Measurements from ENCODE around the gene EYS.

DNA sequence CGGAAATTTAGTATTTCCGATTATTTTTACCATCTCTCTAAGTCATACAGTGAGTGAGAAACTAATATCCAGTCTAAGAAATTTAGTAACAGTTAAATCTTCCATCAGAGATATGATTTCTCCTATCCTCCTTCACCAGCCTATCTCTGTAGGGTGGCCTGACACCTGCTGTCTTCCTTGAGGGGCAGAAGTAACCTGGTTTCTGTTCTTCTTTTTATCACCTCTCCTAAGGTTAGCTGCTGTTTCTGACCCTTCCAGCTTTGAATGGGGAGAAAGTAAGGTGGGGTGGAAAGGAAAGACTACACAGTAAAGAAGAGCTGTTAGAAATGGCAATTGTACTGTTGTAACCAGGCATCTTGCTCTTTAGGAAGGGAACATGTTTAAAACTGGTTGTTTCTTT lies 1623.8 kb downstream of the EYS start:
- TF ChIP-seq TAF1 (IDR thresholded peaks at IDR 0.05; ENCODE audit: control insufficient read depth, extremely low read depth, insufficient read depth, low read length, severe bottlenecking) (no peak), NCOR1 (IDR thresholded peaks at IDR 0.05) (no peak), EZH2 (IDR thresholded peaks at IDR 0.05; ENCODE audit: borderline replicate concordance, low read depth, low read length) (no peak), GABPA (tag; conservative IDR thresholded peaks at IDR 0.05; ENCODE audit: low read depth) (no peak), MTA3 (IDR thresholded peaks at IDR 0.05; ENCODE audit: borderline replicate concordance) (no peak), MEF2A (IDR thresholded peaks at IDR 0.05; ENCODE audit: control insufficient read depth, low read depth, low read length) (no peak), ZNF121 (CRISPR knock-in tag; conservative IDR thresholded peaks at IDR 0.05) (no peak), BHLHE40 (IDR thresholded peaks at IDR 0.05; ENCODE audit: low read length) (no peak), BCOR (IDR thresholded peaks at IDR 0.05) (no peak)
- TF ChIP-seq, protein P1, sequence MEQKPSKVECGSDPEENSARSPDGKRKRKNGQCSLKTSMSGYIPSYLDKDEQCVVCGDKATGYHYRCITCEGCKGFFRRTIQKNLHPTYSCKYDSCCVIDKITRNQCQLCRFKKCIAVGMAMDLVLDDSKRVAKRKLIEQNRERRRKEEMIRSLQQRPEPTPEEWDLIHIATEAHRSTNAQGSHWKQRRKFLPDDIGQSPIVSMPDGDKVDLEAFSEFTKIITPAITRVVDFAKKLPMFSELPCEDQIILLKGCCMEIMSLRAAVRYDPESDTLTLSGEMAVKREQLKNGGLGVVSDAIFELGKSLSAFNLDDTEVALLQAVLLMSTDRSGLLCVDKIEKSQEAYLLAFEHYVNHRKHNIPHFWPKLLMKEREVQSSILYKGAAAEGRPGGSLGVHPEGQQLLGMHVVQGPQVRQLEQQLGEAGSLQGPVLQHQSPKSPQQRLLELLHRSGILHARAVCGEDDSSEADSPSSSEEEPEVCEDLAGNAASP (IDR thresholded peaks at IDR 0.05) = no peak
